Measurements from ENCODE around the gene GPR183.
A peak's percentile ranks its signal among the peaks of the same experiment; 100 is the strongest.

GPR183 gene

DNA sequence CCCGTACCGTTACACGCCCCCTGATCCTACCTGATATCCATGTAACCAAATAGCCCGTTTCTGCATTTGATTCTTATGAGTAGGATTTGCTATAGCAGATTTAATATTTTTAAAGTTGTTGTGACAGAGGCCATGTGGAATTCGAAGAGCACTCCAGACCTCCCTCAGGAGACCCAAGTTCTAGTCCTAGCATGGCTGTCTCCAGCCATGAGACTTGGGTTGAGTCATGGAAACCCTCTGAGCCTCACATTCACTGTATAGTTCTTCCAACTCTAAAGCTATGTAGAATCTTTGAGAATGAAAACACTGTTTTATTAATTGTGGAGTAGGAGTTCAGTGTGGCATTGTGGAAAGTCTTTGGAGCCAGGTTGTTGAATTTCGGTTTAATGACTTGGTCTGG lies 8.0 kb upstream of the GPR183 start:
- Histone ChIP-seq H3K36me3 (ENCODE audit: control insufficient read depth in 1 of 2, insufficient read depth in 2 of 2, low read depth in 1 of 2, low read length in 2 of 2) (peaks cover 4 to 11% of the 10 kb centered on the region in 2 experiments), H3K27me3 (ENCODE audit: control insufficient read depth in 1 of 2, insufficient read depth in 1 of 2, low read length in 2 of 2) (no peaks in the 10 kb centered on the region), H4K91ac (ENCODE audit: low read length) (no peak overlapping the region), H3K4me2 (ENCODE audit: low read length, poor library complexity, severe bottlenecking) (no peak overlapping the region), H3K4me1 (ENCODE audit: control insufficient read depth, insufficient read depth, low read depth, low read length) (peaks cover 13% of the 10 kb centered on the region), H2BK120ac (ENCODE audit: low read depth, low read length) (no peak overlapping the region), H4K8ac (ENCODE audit: low read length) (no peak overlapping the region), H3K18ac (ENCODE audit: low read depth in 1 of 2, low read length in 2 of 2) (no peak overlapping the region), H3K79me1 (replicated peaks; ENCODE audit: low read length, poor library complexity, severe bottlenecking) (peaks cover 15% of the 10 kb centered on the region), H2BK5ac (ENCODE audit: low read depth, low read length, poor library complexity, severe bottlenecking) (no peak overlapping the region), H2AFZ (ENCODE audit: low read depth, low read length) (no peak overlapping the region), H3K9me3 (ENCODE audit: control insufficient read depth, low read length) (no peaks in the 10 kb centered on the region), H3K9ac (ENCODE audit: low read length) (no peak overlapping the region), H2AK5ac (ENCODE audit: low read length, severe bottlenecking) (no peak overlapping the region), H3K4me3 (ENCODE audit: insufficient read depth in 1 of 2, low read depth in 1 of 2, low read length in 2 of 2) (no peak overlapping the region), H3K4ac (ENCODE audit: low read depth in 1 of 2, low read length in 2 of 2) (no peak overlapping the region), H3K27ac (ENCODE audit: low read length, poor library complexity, severe bottlenecking) (no peak overlapping the region), H2BK12ac (ENCODE audit: low read length in 2 of 2) (no peak overlapping the region), H2BK15ac (ENCODE audit: low read depth, poor library complexity, severe bottlenecking) (no peak overlapping the region), H3K23ac (ENCODE audit: low read length in 2 of 2) (no peak overlapping the region), H3K14ac (ENCODE audit: low read length in 2 of 2) (no peak overlapping the region)
- 92% methylated on average over 1 of the region's 6 CpGs for WGBS
- no peak for DNase-seq

DNA sequence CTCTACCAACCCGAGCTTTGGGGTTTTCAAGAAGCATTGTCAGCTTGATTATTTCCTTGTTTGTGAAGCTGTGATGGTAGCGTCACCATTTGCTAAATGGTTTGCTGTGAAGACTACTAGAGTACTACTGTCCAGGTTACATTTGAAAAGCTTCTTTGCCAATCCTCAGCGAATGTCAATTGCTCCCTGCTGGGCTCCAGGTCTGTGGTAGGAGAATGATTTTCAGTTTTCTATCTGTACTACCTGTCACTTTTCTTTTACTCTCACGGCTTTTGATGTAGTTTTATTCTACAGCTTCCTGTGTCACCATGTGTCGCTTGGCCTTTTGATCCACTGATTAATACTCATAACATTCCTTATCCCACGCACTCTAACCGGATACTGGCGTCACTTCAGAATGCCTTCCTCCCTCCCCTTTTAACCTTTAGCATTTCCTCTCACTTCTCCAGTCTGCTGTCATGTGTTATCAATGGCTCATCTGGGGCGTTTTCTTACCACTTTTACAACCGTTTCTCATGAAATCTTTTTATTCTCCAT lies 7.5 kb upstream of the GPR183 start:
- peak; percentile 50 for DNase-seq
- Histone ChIP-seq H3K14ac (ENCODE audit: low read length in 2 of 2) (no peak overlapping the region), H2BK15ac (ENCODE audit: low read depth, poor library complexity, severe bottlenecking) (no peak overlapping the region), H3K9me3 (ENCODE audit: control insufficient read depth, low read length) (no peaks in the 10 kb centered on the region), H3K9ac (ENCODE audit: low read length) (no peak overlapping the region), H3K79me1 (replicated peaks; ENCODE audit: low read length, poor library complexity, severe bottlenecking) (peaks cover 19% of the 10 kb centered on the region), H3K36me3 (ENCODE audit: control insufficient read depth in 1 of 2, insufficient read depth in 2 of 2, low read depth in 1 of 2, low read length in 2 of 2) (peaks cover 4 to 10% of the 10 kb centered on the region in 2 experiments), H3K27me3 (ENCODE audit: control insufficient read depth in 1 of 2, insufficient read depth in 1 of 2, low read length in 2 of 2) (no peaks in the 10 kb centered on the region), H4K8ac (ENCODE audit: low read length) (no peak overlapping the region), H2BK12ac (ENCODE audit: low read length in 2 of 2) (no peak overlapping the region), H3K4me3 (ENCODE audit: insufficient read depth in 1 of 2, low read depth in 1 of 2, low read length in 2 of 2) (no peak overlapping the region), H3K4me1 (ENCODE audit: control insufficient read depth, insufficient read depth, low read depth, low read length) (peaks cover 13% of the 10 kb centered on the region), H3K23ac (ENCODE audit: low read length in 2 of 2) (no peak overlapping the region), H3K18ac (ENCODE audit: low read depth in 1 of 2, low read length in 2 of 2) (no peak overlapping the region), H2AFZ (ENCODE audit: low read depth, low read length) (no peak overlapping the region), H3K27ac (ENCODE audit: low read length, poor library complexity, severe bottlenecking) (no peak overlapping the region), H4K91ac (ENCODE audit: low read length) (no peak overlapping the region), H2BK120ac (ENCODE audit: low read depth, low read length) (no peak overlapping the region), H2BK5ac (ENCODE audit: low read depth, low read length, poor library complexity, severe bottlenecking) (no peak overlapping the region), H2AK5ac (ENCODE audit: low read length, severe bottlenecking) (no peak overlapping the region), H3K4me2 (ENCODE audit: low read length, poor library complexity, severe bottlenecking) (no peak overlapping the region), H3K4ac (ENCODE audit: low read depth in 1 of 2, low read length in 2 of 2) (no peak overlapping the region)
- 69% methylated on average over 10 of the region's 10 CpGs for WGBS

DNA sequence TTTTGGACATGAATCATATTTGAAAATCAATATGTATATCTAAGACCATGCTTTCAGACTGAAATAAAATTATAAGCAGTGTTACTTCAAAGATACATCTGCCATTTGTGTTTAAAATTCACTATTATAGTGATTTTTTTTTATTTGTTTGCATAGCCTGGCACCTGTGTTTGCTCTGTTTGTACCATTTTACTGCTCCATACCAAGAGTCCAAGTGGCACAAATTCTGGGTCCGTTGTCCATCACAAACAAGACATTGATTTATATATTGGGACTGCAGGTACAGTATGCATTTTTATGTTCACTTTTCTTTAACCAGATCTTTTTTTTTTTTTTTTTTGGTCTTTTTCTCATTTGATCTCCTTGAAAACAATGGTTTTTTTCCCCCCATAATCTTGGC lies 6.7 kb upstream of the GPR183 start:
- no peak overlapping the region for H3K4me2 ChIP-seq (ENCODE audit: low read length, poor library complexity, severe bottlenecking)
- no peak overlapping the region for H3K4ac ChIP-seq (ENCODE audit: low read depth in 1 of 2, low read length in 2 of 2)
- no peak overlapping the region for H2BK15ac ChIP-seq (ENCODE audit: low read depth, poor library complexity, severe bottlenecking)
- H3K4me1 ChIP-seq (ENCODE audit: control insufficient read depth, insufficient read depth, low read depth, low read length), result peaks cover 14% of the 10 kb centered on the region
- no peak overlapping the region for H3K4me3 ChIP-seq (ENCODE audit: insufficient read depth in 1 of 2, low read depth in 1 of 2, low read length in 2 of 2)
- H3K14ac ChIP-seq (ENCODE audit: low read length in 2 of 2), result no peak overlapping the region
- H2BK5ac ChIP-seq (ENCODE audit: low read depth, low read length, poor library complexity, severe bottlenecking), result no peak overlapping the region
- no peak overlapping the region for H2BK12ac ChIP-seq (ENCODE audit: low read length in 2 of 2)
- no peak overlapping the region for H4K91ac ChIP-seq (ENCODE audit: low read length)
- no peak overlapping the region for H3K23ac ChIP-seq (ENCODE audit: low read length in 2 of 2)
- H2BK120ac ChIP-seq (ENCODE audit: low read depth, low read length), result no peak overlapping the region
- H3K9ac ChIP-seq (ENCODE audit: low read length), result peak overlapping the region; percentile 82
- H2AFZ ChIP-seq (ENCODE audit: low read depth, low read length), result no peak overlapping the region
- H2AK5ac ChIP-seq (ENCODE audit: low read length, severe bottlenecking), result no peak overlapping the region
- no peaks in the 10 kb centered on the region for H3K27me3 ChIP-seq (ENCODE audit: control insufficient read depth in 1 of 2, insufficient read depth in 1 of 2, low read length in 2 of 2)
- peaks cover 21% of the 10 kb centered on the region for H3K79me1 ChIP-seq (replicated peaks; ENCODE audit: low read length, poor library complexity, severe bottlenecking)
- no peak for DNase-seq
- H3K36me3 ChIP-seq (ENCODE audit: control insufficient read depth in 1 of 2, insufficient read depth in 2 of 2, low read depth in 1 of 2, low read length in 2 of 2), result peaks cover 4 to 5% of the 10 kb centered on the region in 2 experiments
- no peak overlapping the region for H4K8ac ChIP-seq (ENCODE audit: low read length)
- no peak overlapping the region for H3K18ac ChIP-seq (ENCODE audit: low read depth in 1 of 2, low read length in 2 of 2)
- H3K9me3 ChIP-seq (ENCODE audit: control insufficient read depth, low read length), result no peaks in the 10 kb centered on the region
- WGBS, result no CpG with 5 or more reads among the region's 1 CpG
- H3K27ac ChIP-seq (ENCODE audit: low read length, poor library complexity, severe bottlenecking), result no peak overlapping the region

DNA sequence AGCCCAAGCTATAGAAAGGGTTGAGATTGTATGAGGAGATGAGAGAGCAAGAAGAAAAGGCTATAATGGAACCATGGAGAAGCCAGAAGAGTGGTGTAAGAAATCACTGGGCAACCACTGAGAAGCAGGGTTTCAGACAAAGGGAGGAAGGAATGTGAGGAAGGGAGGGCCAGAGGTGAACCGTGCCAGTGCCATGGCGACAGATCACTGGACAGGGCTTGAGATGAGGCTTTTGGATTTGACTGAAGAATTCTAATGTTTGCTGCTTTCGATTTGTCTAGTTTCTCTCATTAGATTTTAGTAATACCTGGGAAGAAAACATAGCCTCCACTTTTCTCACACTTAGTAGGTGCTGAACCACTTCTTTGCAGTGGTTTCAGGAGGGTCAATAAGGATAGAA lies 6.3 kb upstream of the GPR183 start:
- Histone ChIP-seq H3K23ac (ENCODE audit: low read length in 2 of 2) (no peak overlapping the region), H3K9ac (ENCODE audit: low read length) (peak overlapping the region; percentile 82), H3K14ac (ENCODE audit: low read length in 2 of 2) (no peak overlapping the region), H2BK12ac (ENCODE audit: low read length in 2 of 2) (peak overlapping the region in 1 of 2 experiments; percentile 29), H3K9me3 (ENCODE audit: control insufficient read depth, low read length) (no peaks in the 10 kb centered on the region), H3K79me1 (replicated peaks; ENCODE audit: low read length, poor library complexity, severe bottlenecking) (peaks cover 21% of the 10 kb centered on the region), H2BK5ac (ENCODE audit: low read depth, low read length, poor library complexity, severe bottlenecking) (no peak overlapping the region), H3K27ac (ENCODE audit: low read length, poor library complexity, severe bottlenecking) (no peak overlapping the region), H4K91ac (ENCODE audit: low read length) (no peak overlapping the region), H3K36me3 (ENCODE audit: control insufficient read depth in 1 of 2, insufficient read depth in 2 of 2, low read depth in 1 of 2, low read length in 2 of 2) (peaks cover 2 to 5% of the 10 kb centered on the region in 2 experiments), H4K8ac (ENCODE audit: low read length) (no peak overlapping the region), H2BK15ac (ENCODE audit: low read depth, poor library complexity, severe bottlenecking) (no peak overlapping the region), H3K27me3 (ENCODE audit: control insufficient read depth in 1 of 2, insufficient read depth in 1 of 2, low read length in 2 of 2) (no peaks in the 10 kb centered on the region), H3K18ac (ENCODE audit: low read depth in 1 of 2, low read length in 2 of 2) (no peak overlapping the region), H3K4ac (ENCODE audit: low read depth in 1 of 2, low read length in 2 of 2) (no peak overlapping the region), H3K4me1 (ENCODE audit: control insufficient read depth, insufficient read depth, low read depth, low read length) (peaks cover 15% of the 10 kb centered on the region), H2AFZ (ENCODE audit: low read depth, low read length) (no peak overlapping the region), H2BK120ac (ENCODE audit: low read depth, low read length) (no peak overlapping the region), H3K4me3 (ENCODE audit: insufficient read depth in 1 of 2, low read depth in 1 of 2, low read length in 2 of 2) (peak overlapping the region in 1 of 2 experiments; percentile 46), H2AK5ac (ENCODE audit: low read length, severe bottlenecking) (no peak overlapping the region), H3K4me2 (ENCODE audit: low read length, poor library complexity, severe bottlenecking) (no peak overlapping the region)
- no peak for DNase-seq
- 96% methylated on average over 3 of the region's 3 CpGs for WGBS
